Measurements from ENCODE around the gene CBLL1. TPM values are rescaled to one million over a fixed set of nuclear protein-coding genes. Genes with fewer than 3 reads are reported as not detected.
A peak's percentile ranks its signal among the peaks of the same experiment; 100 is the strongest.

Gene CBLL1
- total and polyA plus RNA-seq, 2 of the 13 experiments (the other 11 are each of a cell fraction or from before 2014, with no cell fraction given): 8.8 to 10.5 TPM

- FAIRE-seq: no peak
- 0 out of 2 replicates have a peak, but pooled peaks have one; percentile 7 for TF ChIP-seq SOX5 (CRISPR knock-in tag; IDR thresholded peaks at IDR 0.05; ENCODE audit: borderline replicate concordance)
- TF ChIP-seq RXRB (CRISPR knock-in tag; IDR thresholded peaks at IDR 0.05; ENCODE audit: borderline replicate concordance): 0 out of 2 replicates have a peak, but pooled peaks have one; percentile 14
- TF ChIP-seq ARID5B (CRISPR knock-in tag; IDR thresholded peaks at IDR 0.05): peak; percentile 57
- 0 out of 2 replicates have a peak, but pooled peaks have one; percentile 33 for TF ChIP-seq GATAD2A (CRISPR knock-in tag; IDR thresholded peaks at IDR 0.05)
- TF ChIP-seq EP300 (IDR thresholded peaks at IDR 0.05; ENCODE audit: low read depth in 2 of 2, low read length in 2 of 2): peak in 1 of 2 experiments; percentile 29; a peak in 1 of 4 replicates
- no peak for TF ChIP-seq EP300 (CRISPR knock-in tag; IDR thresholded peaks at IDR 0.05; ENCODE audit: borderline replicate concordance)
- TF ChIP-seq HNF4A (CRISPR knock-in tag; IDR thresholded peaks at IDR 0.05): peak; percentile 61
- no peak for TF ChIP-seq ETV5 (CRISPR knock-in tag; IDR thresholded peaks at IDR 0.05; ENCODE audit: borderline replicate concordance)
- no peak for TF ChIP-seq ZNF782 (CRISPR knock-in tag; IDR thresholded peaks at IDR 0.05; ENCODE audit: borderline replicate concordance)
- no peak for TF ChIP-seq ZNF7 (CRISPR knock-in tag; IDR thresholded peaks at IDR 0.05)
- Histone ChIP-seq H3K4me2 (ENCODE audit: low read depth, low read length) (no peak overlapping the region), H3K79me2 (ENCODE audit: insufficient read depth, low read length) (no peaks in the 10 kb centered on the region), H3K9ac (ENCODE audit: insufficient read depth, low read depth, low read length) (no peak overlapping the region), H3K27me3 (ENCODE audit: control insufficient read depth in 1 of 2, insufficient read depth in 2 of 2, low read length in 2 of 2) (no peaks in the 10 kb centered on the region), H3K9me3 (ENCODE audit: low read length) (no peaks in the 10 kb centered on the region), H3K27ac (ENCODE audit: extremely low read length, insufficient read depth, low read length) (peak overlapping the region; percentile 4), H3K4me3 (replicated peaks in 1 of 3; ENCODE audit: insufficient read depth in 1 of 3, low read depth in 2 of 3, low read length in 3 of 3) (no peak overlapping the region), H3K36me3 (replicated peaks in 1 of 2; ENCODE audit: control insufficient read depth in 1 of 2, insufficient read depth in 2 of 2, low read length in 2 of 2) (no peaks in the 10 kb centered on the region), H3K4me1 (ENCODE audit: insufficient read depth, low read length) (peaks cover 72% of the 10 kb centered on the region), H4K20me1 (ENCODE audit: insufficient read depth, low read length) (no peaks in the 10 kb centered on the region), H2AFZ (ENCODE audit: low read length) (no peak overlapping the region)
- WGBS (ENCODE audit: low lambda C conversion rate): 93% methylated on average over 1 of the region's 1 CpG
- no peak for ATAC-seq
- BruUV-seq (replicated peaks): no TSS peak
- in situ Hi-C loops (cut with HindIII; ENCODE audit: extremely low pct_ligation_motif_present, low pct_unique_long_range_greater_than_20kb): no loop called here
- intact Hi-C loops (cut with micrococcal nuclease; ENCODE audit: unreplicated experiment): no loop called here
- POLR2A ChIA-PET: no interaction called here
- no peak for DNase-seq (ENCODE audit: low spot score)
- CTCF ChIA-PET (ENCODE audit: low intra/inter-chr PET ratio, low total read pairs): no interaction called here
Observed at GRCh38 chr7:107783648-107784047, 39.7 kb downstream of the CBLL1 start.

All from HepG2 (cell line).